GM19099 (cell line): ENCODE results near the gene OR4K5.

ENCODE experiments used
- POLR2A ChIP-seq: IDR thresholded peaks from 3 replicates; pipeline ENCODE4 v1.6.1; 2011; ENCODE audit warnings: low read depth; ENCODE audit not compliant: insufficient read length; ENCODE audit errors: extremely low read depth

OR4K5 gene, protein sequence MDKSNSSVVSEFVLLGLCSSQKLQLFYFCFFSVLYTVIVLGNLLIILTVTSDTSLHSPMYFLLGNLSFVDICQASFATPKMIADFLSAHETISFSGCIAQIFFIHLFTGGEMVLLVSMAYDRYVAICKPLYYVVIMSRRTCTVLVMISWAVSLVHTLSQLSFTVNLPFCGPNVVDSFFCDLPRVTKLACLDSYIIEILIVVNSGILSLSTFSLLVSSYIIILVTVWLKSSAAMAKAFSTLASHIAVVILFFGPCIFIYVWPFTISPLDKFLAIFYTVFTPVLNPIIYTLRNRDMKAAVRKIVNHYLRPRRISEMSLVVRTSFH

DNA sequence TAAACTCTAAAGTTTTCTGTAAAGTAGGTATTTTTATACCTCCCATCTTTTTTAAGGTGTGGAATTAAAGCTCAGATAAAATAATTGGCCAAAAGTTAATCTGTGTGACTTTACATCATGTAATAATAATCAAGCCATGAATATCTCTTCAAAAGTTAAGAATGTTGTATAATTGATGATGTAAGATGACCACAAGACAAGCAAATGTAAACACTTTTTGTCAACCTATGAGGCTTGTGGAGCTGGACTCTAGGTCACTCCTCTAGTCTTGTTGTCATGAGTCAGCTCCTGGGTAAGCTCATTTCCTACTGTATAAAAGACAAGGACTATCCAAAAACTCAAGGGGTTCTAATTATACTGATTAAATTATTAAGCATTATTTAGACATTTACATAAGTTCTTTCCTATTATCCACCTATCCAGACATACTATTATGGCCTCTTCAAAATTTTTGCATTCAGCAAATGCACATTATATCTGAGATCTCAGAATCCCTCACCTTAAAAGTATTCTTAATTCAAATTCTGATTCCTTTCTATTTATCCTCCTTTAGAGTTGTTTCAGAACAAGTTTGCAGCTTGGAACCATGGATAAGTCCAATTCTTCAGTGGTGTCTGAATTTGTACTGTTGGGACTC, at the start of gene OR4K5:
Gene OR4K5, plus strand, starts transcription at position 587 of the 637 bp plus-strand sequence. Its CDS starts 0 bp downstream, at position 587.
- TF ChIP-seq POLR2A = no peak

DNA sequence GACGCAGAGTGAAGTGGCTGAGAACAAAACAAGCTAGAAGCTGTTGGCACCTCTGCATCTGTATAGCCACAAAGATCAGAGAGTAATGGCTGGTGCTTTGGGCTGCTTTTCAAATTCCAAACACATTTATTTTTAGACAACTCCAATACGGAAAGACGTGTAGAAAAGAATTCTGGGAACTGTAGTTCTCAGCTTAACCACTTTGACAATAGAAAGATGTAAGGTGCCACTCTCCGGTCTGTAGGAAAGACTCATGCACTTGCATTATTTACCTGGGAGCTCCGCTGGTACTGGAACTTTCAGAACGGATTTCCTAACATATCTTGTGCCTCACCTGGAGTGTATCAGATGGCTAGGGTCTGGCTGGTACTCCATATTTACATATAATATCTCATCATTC, 47.2 kb upstream of the OR4K5 start:
- TF ChIP-seq POLR2A = no peak

DNA sequence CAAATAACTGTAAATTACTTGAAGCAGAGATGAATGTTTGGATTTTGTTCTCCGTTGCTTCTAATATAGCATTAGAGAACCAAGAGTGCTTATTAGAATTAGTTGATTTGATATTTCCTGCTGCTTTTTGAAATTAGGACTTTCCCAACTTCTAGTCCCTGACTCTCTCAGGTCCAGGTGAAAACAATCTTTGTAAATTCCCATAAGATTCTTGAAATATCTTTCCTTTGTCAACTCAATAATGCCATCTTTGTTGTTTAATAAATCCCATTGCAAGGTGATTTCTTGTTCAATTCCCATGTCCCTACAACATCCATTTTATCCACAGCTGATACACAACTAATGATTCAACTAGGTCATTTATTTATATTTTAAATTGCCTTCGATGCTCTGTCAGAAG, 45.6 kb upstream of the OR4K5 start, which contains the start of gene OR4K2:
Gene OR4K2, plus strand, starts transcription at position 301 of the 400 bp plus-strand sequence. CDS start 1,126 bp downstream, outside the sequence.
- no peak for TF ChIP-seq POLR2A

DNA sequence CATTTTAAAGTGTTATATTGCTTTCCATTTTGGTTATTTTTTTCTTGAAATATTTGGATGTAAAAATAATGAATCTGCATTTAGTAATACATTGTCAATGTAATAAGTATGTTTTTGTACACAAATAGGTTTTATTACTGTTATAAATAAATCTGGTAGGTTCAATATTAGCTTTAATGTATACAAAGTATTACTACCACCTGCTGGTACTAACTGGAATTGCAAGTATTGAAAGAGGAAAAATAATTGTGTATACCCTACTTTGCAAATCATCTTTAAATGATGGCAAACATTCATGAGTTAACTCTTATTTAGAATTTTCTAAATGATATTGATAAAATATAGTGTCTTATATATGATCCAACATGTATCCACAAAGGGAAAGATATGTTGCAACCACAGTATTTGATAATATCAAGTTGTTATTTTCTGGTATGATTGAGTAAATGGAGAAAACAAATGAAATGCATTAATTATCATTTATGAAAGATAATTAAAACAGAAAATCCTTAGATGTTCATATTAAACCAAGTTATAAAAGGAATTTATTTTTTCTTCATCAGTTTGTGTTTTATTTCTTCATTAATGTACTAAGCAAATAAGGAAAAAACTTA, 42.3 kb upstream of the OR4K5 start:
- no peak for TF ChIP-seq POLR2A

DNA sequence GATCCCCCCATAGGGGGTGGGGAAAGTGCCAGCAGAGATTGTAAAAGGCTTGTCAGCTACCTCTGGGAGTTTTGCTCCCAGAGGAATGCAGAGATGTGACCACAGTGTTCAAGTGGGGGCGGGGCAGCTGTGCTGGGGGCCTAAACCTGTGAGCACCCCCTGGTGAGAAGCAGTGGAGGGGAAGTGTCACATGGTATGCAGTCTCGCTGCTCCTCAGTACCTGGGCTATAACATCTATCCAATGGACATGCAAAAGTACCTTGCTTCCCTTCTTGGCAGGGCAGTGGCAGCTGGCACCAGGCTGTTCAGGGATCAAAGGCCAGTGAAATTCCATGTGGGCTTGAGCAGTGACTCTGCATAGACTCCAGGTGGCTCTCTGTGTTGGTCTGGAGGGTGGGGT, 25.1 kb upstream of the OR4K5 start:
- no peak for TF ChIP-seq POLR2A

DNA sequence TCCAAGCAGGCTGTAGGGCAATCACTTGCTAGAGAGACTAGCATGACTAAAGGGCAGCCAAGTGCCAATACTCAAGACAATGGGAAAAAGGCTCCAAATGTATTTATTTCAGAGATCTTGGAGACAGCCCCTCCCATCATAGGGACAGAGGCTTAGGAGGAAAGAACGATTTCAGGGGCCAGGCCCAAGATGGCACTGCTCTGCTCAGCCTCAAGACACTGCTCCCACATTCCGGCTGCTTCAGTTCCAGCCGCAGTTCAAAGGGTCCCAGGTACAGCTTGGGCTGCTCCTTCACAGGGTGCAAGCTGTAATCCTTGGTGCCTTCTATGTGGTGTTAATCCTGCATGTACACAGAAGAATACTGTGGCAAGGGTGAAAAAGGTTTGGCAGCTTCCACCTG, 19.4 kb upstream of the OR4K5 start:
- no peak for TF ChIP-seq POLR2A

DNA sequence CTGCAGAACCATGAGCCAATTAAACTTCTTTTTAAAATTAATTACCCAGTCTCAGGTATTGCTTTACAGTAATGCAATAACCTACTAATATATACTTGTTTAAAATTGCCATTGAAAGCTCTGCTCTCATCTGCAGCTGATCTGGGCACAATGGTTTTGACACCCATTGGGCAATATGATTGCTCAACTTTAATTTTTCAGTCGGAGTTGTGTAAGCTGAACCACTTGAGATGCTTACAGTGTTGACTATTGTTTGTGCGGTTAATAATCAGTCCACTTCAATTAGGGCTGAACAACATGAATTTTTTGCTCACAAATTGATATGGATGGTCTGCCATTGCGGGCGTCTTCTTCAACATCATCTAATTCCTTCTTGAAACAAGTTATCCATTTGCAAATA, 18.0 kb upstream of the OR4K5 start:
- TF ChIP-seq POLR2A = no peak

DNA sequence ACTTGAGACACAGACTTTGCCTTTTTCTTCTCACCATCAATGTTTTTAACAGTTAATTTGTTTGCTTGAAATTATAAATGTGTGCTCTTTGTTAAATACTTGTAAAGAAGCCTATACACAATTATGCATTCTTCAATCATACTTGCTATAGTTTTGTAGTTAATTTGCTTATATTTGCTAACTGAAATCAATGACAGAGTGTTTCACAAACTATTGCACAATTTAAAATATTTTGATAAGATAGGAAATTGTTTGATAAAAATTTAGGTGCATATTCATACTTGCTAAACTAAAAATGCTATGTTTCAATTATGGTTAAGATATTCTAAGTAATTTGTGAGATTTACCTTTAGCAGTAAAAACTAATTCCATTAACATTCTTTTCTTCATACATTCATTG, 13.7 kb upstream of the OR4K5 start:
- TF ChIP-seq POLR2A = no peak

DNA sequence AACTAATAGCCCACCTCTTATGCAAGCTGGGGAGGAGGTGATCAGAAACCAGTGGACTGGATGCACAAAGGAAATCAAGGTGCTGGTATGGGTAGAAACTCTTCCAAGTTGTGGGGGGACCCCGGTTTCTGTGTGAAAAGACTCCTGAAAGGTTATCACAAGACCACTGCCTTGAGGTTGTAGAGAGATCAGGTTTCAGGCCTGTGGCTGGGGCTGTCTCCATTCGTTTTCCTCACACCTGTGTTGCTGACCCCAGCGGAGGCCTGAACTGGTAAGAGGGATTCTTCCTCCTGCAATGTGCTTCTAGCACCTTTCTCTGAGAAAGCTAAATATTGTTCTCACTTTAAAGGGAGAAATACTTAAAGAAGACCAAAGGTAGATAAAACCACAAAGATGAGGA, 9.3 kb upstream of the OR4K5 start:
- no peak for TF ChIP-seq POLR2A

DNA sequence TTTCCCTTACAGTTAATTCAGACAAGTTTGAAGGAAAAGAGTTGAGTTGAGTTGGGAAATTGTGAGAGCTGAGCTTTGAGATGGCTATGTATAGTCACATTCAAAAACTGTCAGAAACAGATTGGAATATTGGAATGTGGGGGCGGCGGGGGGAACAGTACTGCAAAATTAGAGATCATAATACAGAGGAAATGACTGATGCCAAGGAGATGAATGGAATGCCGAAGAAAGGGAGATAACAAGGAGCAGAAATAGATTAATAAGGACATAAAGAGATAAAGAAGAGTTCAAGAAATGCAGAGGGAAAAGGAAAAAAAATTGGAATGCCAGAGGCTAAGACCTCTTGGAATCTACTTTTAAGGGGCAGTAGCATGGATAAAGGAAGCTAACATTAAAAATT, 3.2 kb upstream of the OR4K5 start:
- TF ChIP-seq POLR2A = no peak

DNA sequence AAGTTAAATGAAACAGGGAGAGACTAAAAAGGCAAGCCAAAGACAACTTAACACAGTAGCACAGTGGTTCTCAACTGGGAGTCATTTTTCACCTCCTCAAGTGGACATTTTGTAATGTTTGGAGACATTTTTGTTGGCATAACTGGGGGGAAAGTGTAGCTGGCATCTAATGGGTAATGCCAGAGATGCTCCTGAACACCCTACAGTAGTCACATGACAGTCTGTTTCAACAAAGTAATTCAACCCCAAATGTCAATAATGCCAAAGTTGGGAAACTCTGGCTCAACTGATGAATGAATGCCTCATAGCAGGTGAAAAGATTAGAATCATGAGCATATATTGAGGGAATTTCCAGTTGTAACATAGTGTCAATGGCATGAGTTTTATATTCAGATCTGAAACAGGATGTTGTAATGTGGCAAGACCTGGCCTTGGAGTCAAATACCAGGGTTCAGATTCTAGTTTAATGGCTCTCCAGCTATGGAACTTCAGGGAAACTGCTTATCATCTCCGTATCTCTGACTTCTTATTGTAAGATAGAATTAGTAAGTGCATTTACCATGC, 2.4 kb upstream of the OR4K5 start:
- no peak for TF ChIP-seq POLR2A

DNA sequence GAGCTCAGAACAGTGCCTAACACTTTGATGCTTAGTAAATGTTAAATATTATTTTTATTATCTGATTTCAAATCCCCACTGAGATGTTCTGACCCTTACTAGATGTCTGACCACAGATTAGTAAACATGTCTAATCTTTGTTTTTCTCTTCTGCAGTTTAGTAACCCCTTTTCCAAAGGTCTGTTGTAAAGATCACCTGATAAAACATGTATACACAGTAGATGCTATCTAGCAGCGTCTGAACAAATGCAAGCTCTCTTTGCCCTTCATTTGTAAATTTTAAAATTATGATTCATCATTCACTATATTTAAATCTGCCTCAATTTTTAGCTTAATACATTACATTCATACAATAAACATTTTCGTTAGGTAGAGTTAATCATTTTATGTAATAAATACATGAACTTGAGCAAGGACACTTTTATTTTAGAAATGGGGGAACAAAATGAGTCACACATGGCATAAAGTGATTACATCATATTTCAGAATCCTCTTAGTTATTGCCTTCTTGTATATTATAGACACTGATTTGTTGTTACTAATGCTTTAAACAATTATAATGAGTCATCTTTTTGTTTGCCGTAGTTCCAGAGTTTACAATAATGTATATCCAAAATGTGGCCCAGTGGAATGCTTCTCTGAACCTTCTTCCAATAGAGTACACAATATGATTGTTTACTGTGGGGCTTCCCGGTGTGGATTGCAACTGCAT, 1.7 kb upstream of the OR4K5 start:
- TF ChIP-seq POLR2A = no peak

DNA sequence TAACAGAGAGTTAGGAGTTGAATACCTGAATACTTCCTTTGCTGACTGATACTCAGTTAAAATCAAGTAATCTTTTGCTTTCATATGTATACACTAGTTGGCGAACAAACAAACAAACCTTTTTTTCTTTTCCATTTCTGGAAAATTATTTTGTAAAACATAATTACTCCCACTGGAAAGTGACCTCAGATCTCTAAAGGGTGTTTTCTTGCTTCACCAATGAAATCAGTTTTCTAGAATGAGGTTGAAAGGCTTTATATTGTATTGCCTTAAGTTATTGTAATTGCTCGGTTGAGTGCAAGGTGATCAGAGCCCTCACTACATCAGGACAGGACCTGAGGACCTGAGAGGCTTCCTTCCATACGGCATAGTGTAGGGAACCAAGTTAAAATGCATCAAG, 10.2 kb downstream of the OR4K5 start, which contains the start of gene OR4K1:
Gene OR4K1, plus strand, starts transcription at position 301 of the 400 bp plus-strand sequence. CDS start 4,750 bp downstream, outside the sequence.
- no peak for TF ChIP-seq POLR2A

DNA sequence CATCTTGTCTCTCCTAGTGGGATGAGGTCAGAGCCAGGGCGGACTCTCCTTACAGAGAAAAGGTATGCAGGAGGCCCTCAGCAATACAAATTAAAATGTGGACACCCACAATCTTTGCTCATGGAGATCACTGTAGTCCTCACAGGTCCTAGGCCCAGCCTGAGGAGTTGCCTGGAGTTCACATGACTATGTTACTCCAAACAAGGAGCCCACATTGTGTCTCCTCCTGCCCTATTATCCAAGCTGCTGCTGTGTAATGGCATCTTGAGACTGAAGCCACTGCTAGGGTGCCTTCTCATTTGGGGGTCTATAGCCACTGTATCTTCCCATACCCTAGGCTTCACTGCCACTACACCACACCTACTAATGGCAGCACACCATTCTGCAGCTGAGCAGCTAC, 21.3 kb downstream of the OR4K5 start:
- TF ChIP-seq POLR2A = no peak
